Measurements from ENCODE around the gene RFESD.

- TF ChIP-seq, protein P1, sequence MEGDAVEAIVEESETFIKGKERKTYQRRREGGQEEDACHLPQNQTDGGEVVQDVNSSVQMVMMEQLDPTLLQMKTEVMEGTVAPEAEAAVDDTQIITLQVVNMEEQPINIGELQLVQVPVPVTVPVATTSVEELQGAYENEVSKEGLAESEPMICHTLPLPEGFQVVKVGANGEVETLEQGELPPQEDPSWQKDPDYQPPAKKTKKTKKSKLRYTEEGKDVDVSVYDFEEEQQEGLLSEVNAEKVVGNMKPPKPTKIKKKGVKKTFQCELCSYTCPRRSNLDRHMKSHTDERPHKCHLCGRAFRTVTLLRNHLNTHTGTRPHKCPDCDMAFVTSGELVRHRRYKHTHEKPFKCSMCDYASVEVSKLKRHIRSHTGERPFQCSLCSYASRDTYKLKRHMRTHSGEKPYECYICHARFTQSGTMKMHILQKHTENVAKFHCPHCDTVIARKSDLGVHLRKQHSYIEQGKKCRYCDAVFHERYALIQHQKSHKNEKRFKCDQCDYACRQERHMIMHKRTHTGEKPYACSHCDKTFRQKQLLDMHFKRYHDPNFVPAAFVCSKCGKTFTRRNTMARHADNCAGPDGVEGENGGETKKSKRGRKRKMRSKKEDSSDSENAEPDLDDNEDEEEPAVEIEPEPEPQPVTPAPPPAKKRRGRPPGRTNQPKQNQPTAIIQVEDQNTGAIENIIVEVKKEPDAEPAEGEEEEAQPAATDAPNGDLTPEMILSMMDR (IDR thresholded peaks at IDR 0.05; ENCODE audit: low read depth, low read length) = peak; percentile 72
- TF ChIP-seq, protein P2, sequence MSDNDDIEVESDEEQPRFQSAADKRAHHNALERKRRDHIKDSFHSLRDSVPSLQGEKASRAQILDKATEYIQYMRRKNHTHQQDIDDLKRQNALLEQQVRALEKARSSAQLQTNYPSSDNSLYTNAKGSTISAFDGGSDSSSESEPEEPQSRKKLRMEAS (IDR thresholded peaks at IDR 0.05; ENCODE audit: low read depth, low read length) = no peak
- TF ChIP-seq POLR2A (IDR thresholded peaks at IDR 0.05; ENCODE audit: extremely low read depth, insufficient read length) = no peak
- no peak for TF ChIP-seq MYC (IDR thresholded peaks at IDR 0.05; ENCODE audit: low read depth, low read length)
Measured at GRCh38 chr5:95644351-95645042, 2.1 kb upstream of the RFESD start.
